NCI-H2171 (cell line): ENCODE results near the gene FAT1.

ENCODE experiments used
- DNase-seq: peaks from one replicate; lab custom pipeline; 2025; lab: John Stamatoyannopoulos, UW

The FAT1 gene

DNA sequence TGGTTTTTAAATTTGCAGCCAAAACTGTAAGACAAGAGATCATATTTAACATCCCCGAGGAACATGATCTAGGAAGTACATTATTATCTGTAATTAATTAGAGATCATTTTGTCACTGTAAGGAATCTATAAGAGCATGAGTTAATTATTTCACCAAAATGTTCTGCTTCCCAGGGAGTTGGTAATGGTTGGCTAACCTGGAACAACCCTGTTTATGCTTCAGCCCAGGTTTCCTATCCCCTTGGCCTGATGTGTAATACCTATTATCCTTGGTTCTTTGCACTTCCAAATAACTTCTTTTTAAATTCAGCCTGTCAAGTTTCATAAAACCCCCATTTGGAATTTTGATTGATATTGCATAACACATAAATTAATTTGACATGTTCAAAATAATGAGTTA is 161.9 kb downstream of the FAT1 start:
- DNase-seq = no peak

- DNase-seq = no peak
These were observed 163.0 kb downstream of the FAT1 start for GRCh38 chr4:186560647-186561046.

- no peak for DNase-seq
These were observed 166.2 kb downstream of the FAT1 start for GRCh38 chr4:186557486-186557885.

GRCh38 chr4:186557061-186557460 is 166.6 kb downstream of the FAT1 start:
- no peak for DNase-seq

- no peak for DNase-seq
These were observed 168.5 kb downstream of the FAT1 start, which contains the start of gene MTNR1A for GRCh38 chr4:186554914-186555827. Gene MTNR1A (minus strand): TSS chr4:186555567. CDS start chr4:186555365, 202 bp downstream.

- no peak for DNase-seq
These were observed 169.1 kb downstream of the FAT1 start for GRCh38 chr4:186554539-186554913.

DNA sequence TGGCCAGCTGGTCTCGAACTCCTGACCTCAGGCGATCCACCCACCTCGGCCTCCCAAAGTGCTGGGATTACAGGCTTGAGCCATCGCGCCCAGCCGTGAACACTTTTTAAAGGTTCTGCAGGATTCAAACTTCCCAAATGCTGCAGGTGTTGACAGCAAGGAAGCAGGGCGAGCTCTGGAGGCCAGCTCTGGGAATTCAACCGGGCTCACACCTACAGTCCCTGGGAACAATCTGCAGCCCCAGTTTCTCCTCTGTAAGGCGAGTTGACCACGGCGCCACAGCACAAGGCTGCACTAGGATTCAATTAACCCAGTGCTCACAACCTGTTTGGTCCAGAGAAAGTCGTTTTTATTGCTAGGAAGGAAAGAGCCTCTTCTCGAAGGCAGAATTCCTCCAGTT is 169.9 kb downstream of the FAT1 start:
- DNase-seq = no peak

DNA sequence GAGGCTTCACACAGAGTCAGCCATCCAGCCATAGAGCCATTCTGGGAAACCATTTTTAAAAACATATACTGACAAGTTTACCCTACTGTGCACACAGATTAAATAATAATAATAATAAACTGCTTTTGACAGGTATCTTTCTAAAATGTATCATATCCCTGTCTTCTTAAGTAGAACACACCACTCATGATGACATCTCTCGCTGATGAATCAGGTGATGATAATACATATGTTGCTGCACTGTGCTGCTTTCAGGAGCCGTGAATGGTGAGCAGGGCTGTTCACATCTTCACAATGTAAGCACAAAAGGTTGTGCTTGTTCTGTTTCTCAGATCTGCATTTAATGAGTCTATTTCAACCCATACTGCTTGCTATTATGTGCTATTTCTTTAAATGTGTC is 171.8 kb downstream of the FAT1 start:
- DNase-seq = no peak

DNA sequence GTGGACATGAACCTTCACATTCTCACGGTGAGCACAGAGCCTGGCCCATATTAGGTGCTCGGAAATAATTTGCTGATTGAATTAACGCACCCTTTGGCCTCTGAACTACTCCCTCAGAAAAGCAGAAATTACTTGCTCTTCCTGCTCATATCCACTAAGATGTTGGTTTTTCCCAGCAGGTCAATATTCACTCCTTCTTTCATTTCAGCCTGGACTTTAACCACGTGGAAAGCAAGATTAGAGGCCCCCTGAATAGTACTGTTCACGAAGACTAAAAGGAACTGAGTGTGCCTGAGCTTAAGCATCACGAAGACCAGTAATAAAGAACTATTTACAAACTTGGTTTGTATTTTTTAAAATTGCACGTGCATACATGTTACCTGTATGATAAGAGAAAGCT is 178.2 kb downstream of the FAT1 start:
- DNase-seq = no peak

DNA sequence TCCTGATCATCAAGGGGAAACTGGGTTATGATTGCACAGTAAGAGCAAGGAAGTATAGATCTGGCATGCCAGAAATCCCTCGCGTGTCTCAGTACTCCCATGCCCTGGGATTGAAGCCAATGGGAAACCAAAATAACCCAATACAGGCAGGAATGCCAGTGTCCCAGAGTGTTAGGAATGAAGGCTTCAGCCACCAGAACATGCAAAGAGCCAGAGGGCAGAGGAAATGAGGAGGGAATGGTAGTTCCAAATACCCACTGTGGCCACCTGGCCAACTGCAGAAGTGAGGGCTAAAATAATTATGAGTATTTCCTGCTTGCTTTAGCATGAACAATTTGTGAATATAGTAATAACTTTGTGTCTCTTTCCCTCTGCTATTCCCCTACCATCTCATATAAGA is 180.4 kb downstream of the FAT1 start:
- no peak for DNase-seq

DNA sequence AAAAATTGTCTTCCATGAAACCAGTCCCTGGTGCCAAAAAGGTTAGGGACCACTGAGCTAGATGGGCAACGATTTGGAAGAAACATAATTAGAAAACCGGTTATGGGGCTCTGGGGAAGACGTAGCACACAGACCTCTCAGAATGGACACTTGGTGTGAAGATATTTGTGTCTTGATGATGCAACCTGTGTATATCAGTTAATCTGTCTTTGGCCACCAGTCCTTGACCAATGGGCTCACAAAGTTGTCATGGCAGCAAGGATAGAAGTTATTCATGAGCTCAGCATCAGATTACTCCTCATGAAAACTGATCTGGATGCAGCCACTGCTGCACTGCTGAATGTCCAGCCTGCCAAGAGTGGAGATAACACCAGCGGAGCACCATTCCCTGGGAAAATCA is 181.9 kb downstream of the FAT1 start:
- no peak for DNase-seq

GRCh38 chr4:186537843-186538521 is 185.7 kb downstream of the FAT1 start:
- no peak for DNase-seq
